Astrocyte (in vitro differentiated cells and primary cell): Measurements from ENCODE around the gene PNISR.

ENCODE experiments used
- EZH2 ChIP-seq: IDR thresholded peaks from 2 replicates; pipeline ENCODE4 v1.6.1; 2012; ENCODE audit warnings: mild to moderate bottlenecking, low read length, inconsistent platforms; ENCODE audit not compliant: insufficient read depth
- TF ChIP-seq, protein P1 (sequence below): IDR thresholded peaks from 2 replicates; pipeline ENCODE4 v1.5.1; 2011; ENCODE audit warnings: low read depth, mild to moderate bottlenecking, inconsistent platforms, low read length, moderate library complexity; ENCODE audit not compliant: insufficient read depth

DNA sequence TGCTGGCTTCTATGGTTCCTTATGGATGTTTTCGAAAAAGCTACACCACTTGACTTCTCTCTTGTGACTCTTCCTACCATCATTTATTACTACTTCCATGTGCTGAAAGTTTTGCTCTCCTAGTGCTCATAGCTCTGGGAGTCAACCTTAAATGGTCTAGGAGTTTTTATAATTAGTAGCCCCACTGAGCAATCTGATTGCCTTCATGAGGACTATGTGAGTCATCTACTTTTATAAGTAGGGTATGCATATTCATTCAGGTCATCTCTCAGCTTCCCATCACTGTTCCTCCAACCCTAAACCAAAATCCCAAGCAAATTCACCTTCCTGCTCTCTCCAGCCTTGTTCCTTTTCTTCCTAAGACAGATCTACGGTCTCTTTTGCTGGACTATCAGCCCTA lies 58.3 kb downstream of the PNISR start:
- TF ChIP-seq, protein P1, sequence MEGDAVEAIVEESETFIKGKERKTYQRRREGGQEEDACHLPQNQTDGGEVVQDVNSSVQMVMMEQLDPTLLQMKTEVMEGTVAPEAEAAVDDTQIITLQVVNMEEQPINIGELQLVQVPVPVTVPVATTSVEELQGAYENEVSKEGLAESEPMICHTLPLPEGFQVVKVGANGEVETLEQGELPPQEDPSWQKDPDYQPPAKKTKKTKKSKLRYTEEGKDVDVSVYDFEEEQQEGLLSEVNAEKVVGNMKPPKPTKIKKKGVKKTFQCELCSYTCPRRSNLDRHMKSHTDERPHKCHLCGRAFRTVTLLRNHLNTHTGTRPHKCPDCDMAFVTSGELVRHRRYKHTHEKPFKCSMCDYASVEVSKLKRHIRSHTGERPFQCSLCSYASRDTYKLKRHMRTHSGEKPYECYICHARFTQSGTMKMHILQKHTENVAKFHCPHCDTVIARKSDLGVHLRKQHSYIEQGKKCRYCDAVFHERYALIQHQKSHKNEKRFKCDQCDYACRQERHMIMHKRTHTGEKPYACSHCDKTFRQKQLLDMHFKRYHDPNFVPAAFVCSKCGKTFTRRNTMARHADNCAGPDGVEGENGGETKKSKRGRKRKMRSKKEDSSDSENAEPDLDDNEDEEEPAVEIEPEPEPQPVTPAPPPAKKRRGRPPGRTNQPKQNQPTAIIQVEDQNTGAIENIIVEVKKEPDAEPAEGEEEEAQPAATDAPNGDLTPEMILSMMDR = no peak
- TF ChIP-seq EZH2 = no peak
